KMS-11 (cell line): ENCODE measurements around the gene LAMB4.

Experiments
- H2AFZ ChIP-seq: fragments of 200-600 bp; sonication (generic); 2 replicates; pipeline ENCODE4 v1.6.1; 2016; ENCODE audit warnings: antibody characterized with exemption, mixed run types, low read depth
- H3K27ac ChIP-seq: fragments of 200-600 bp; sonication (generic); 2 replicates; pipeline ENCODE4 v1.6.1; 2016; ENCODE audit warnings: mild to moderate bottlenecking, mixed run types
- H3K27me3 ChIP-seq: fragments of 200-600 bp; sonication (generic); 2 replicates; pipeline ENCODE4 v1.6.1; 2017; ENCODE audit warnings: mild to moderate bottlenecking, low read depth, mixed run types, moderate library complexity; ENCODE audit not compliant: insufficient read depth
- H3K36me3 ChIP-seq: fragments of 200-600 bp; sonication (generic); 2 replicates; pipeline ENCODE4 v1.6.1; 2017; ENCODE audit warnings: mild to moderate bottlenecking, mixed run types; ENCODE audit not compliant: insufficient read depth
- H3K4me1 ChIP-seq: fragments of 200-600 bp; sonication (generic); 2 replicates; pipeline ENCODE4 v1.6.1; 2016; ENCODE audit warnings: mild to moderate bottlenecking, low read depth, mixed run types; ENCODE audit not compliant: poor library complexity, severe bottlenecking
- H3K4me2 ChIP-seq: fragments of 200-600 bp; sonication (generic); 2 replicates; pipeline ENCODE4 v1.7.0; 2016; ENCODE audit warnings: mild to moderate bottlenecking, mixed run types
- H3K4me3 ChIP-seq: fragments of 200-600 bp; sonication (generic); IDR thresholded peaks from 2 replicates; pipeline ENCODE4 v1.6.1; 2017; ENCODE audit warnings: low read depth, low read length, mixed read lengths; ENCODE audit not compliant: insufficient read depth
- H3K79me2 ChIP-seq: fragments of 200-600 bp; sonication (generic); 2 replicates; pipeline ENCODE4 v1.6.1; 2016; ENCODE audit warnings: low read depth, mixed run types; ENCODE audit not compliant: insufficient read depth
- H3K9ac ChIP-seq: fragments of 200-600 bp; sonication (generic); 2 replicates; pipeline ENCODE4 v1.6.1; 2016; ENCODE audit warnings: mild to moderate bottlenecking, mixed run types
- H4K20me1 ChIP-seq: fragments of 200-600 bp; sonication (generic); 2 replicates; pipeline ENCODE4 v1.6.1; 2016; ENCODE audit warnings: mild to moderate bottlenecking, mixed run types; ENCODE audit not compliant: insufficient read depth
- TF ChIP-seq, protein P1 (sequence below): fragments of 200-600 bp; sonication (generic); conservative IDR thresholded peaks from 2 replicates; pipeline ENCODE4 v1.6.1; 2017; ENCODE audit warnings: low read depth, mild to moderate bottlenecking, antibody characterized with exemption, low read length, moderate library complexity, mixed read lengths

The LAMB4 gene

DNA sequence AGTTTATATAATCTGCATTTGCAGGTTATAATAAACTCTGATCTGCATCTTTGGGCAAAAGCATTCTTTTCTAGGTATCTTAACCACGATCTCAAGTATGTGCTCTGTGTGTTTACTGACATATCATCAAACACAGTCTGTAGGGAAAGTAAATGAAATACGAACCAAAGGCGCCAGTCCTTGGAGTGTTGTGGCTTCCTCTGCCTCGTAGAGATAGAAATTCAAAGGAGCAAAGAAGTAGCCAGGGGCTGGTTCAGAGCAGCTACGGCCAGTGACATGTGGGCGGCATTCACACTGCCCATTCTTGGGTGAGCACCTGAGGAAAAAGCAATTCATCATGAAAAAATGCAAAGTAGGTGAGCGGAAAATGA, 38.7 kb downstream of the LAMB4 start:
- Histone ChIP-seq H3K27ac (no peak overlapping the region), H4K20me1 (no peaks in the 10 kb centered on the region), H3K9ac (no peak overlapping the region)

DNA sequence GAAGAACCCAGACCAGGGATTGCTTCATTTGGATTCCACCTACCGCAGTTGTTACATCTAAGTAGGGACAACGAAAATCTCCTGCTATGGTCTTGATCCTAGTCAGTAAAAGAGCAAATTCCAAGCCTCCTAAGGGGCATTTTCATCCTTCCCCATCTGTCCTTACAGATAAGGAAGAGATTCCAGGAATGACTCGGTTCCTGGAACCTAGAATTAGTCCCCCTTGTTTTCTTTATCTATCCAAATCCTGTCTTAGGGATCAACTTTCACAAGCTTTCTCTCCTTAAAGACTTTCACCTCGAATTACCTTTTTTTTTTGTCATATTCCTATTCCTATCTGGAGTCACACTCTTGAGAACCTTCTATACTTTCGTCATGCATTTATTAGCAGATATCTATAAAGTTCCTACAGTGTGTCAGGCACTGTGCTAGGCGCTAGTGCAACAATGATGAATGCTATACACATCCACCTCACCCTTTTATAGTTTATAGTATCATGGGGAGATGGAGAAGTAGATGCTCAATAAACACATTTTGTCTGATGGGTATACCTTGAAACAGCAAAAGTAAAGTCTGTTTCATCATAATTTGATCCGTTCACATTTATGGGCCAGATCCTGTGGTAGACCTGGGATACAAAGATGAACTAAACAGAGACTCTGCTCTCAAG, 39.2 kb downstream of the LAMB4 start:
- Histone ChIP-seq H2AFZ (no peak overlapping the region), H3K4me1 (no peaks in the 10 kb centered on the region), H3K9ac (no peak overlapping the region), H3K79me2 (no peaks in the 10 kb centered on the region), H3K36me3 (no peaks in the 10 kb centered on the region), H3K4me2 (no peak overlapping the region), H4K20me1 (no peaks in the 10 kb centered on the region), H3K27ac (no peak overlapping the region), H3K27me3 (no peaks in the 10 kb centered on the region), H3K4me3 (no peak overlapping the region)
- TF ChIP-seq, protein P1, sequence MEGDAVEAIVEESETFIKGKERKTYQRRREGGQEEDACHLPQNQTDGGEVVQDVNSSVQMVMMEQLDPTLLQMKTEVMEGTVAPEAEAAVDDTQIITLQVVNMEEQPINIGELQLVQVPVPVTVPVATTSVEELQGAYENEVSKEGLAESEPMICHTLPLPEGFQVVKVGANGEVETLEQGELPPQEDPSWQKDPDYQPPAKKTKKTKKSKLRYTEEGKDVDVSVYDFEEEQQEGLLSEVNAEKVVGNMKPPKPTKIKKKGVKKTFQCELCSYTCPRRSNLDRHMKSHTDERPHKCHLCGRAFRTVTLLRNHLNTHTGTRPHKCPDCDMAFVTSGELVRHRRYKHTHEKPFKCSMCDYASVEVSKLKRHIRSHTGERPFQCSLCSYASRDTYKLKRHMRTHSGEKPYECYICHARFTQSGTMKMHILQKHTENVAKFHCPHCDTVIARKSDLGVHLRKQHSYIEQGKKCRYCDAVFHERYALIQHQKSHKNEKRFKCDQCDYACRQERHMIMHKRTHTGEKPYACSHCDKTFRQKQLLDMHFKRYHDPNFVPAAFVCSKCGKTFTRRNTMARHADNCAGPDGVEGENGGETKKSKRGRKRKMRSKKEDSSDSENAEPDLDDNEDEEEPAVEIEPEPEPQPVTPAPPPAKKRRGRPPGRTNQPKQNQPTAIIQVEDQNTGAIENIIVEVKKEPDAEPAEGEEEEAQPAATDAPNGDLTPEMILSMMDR: no peak

More for the DNA sequence above, 38.7 kb downstream of the LAMB4 start:
- Histone ChIP-seq H3K79me2 (no peaks in the 10 kb centered on the region), H3K4me1 (no peaks in the 10 kb centered on the region), H3K4me2 (no peak overlapping the region), H3K36me3 (no peaks in the 10 kb centered on the region), H3K4me3 (no peak overlapping the region), H2AFZ (no peak overlapping the region), H3K27me3 (no peaks in the 10 kb centered on the region)
- TF ChIP-seq, protein P1: no peak

DNA sequence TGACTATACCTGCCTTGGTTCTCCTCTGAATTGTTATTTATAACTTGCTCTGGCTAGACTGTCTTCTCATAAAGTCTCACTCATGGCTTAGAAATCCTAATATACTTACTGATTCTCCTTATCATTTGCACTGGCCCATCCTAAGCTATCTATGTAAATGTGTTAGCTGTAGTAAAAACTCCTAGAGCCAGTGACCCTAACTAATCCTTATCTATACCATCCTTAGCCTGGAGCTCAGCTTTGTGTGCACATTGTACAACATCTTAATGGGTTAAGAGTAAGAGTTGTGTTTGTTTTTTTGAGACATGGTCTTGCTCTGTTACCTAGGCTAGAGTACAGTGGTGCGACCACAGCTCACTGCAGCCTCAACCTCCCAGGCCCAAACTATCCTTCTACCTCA, 40.8 kb downstream of the LAMB4 start:
- Histone ChIP-seq H3K79me2 (no peaks in the 10 kb centered on the region), H3K9ac (no peak overlapping the region), H4K20me1 (no peaks in the 10 kb centered on the region), H3K27me3 (no peaks in the 10 kb centered on the region), H2AFZ (no peak overlapping the region), H3K4me1 (no peaks in the 10 kb centered on the region), H3K27ac (no peak overlapping the region), H3K36me3 (no peaks in the 10 kb centered on the region), H3K4me2 (no peak overlapping the region), H3K4me3 (no peak overlapping the region)
- TF ChIP-seq, protein P1: no peak

DNA sequence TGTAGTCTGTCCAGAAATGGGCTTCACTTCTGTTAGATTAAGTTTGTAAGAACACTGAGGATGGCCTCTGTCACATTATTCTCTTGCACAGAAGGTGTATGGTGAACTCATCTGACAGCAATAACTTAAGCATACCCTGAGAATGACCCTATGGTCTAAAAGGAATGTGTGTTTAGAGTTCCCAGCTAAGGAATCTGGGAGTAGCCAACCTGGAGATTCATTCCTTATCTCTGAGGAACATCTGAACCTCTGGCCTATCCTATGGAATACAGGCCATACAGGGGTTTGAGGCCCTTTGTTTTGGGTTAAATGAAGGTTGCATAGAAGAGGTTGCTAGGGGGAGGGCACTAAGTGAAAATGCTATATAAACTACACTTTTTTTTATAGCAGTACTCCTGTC, 41.4 kb downstream of the LAMB4 start:
- H3K79me2 ChIP-seq: no peaks in the 10 kb centered on the region
- no peak overlapping the region for H2AFZ ChIP-seq
- no peak overlapping the region for H3K9ac ChIP-seq
- no peaks in the 10 kb centered on the region for H3K4me1 ChIP-seq
- TF ChIP-seq, protein P1: no peak
- H3K27me3 ChIP-seq: no peaks in the 10 kb centered on the region
- H3K36me3 ChIP-seq: no peaks in the 10 kb centered on the region
- H3K27ac ChIP-seq: no peak overlapping the region
- no peak overlapping the region for H3K4me3 ChIP-seq
- H3K4me2 ChIP-seq: no peak overlapping the region
- no peaks in the 10 kb centered on the region for H4K20me1 ChIP-seq
